Esophagus muscularis mucosa (tissue), 3 donors: ENCODE data around the gene SLC6A3.

ENCODE experiments used
- POLR2A ChIP-seq: fragments of 450-650 bp; IDR thresholded peaks from one replicate; pipeline ENCODE4 v1.6.1; 2017; ENCODE audit warnings: antibody characterized with exemption, moderate library complexity, mild to moderate bottlenecking, low read depth
- TF ChIP-seq, protein P1 (sequence below), 3 experiments: fragments of 200-600 bp in 2 of 3; fragments of 450-650 bp in 1 of 3; sonication (generic) in 2 of 3; IDR thresholded peaks; one replicate each; pipeline ENCODE4 v1.5.1; 2017 to 2019; ENCODE audit warnings: antibody characterized with exemption in 3 of 3, mild to moderate bottlenecking in 2 of 3, moderate library complexity in 1 of 3

DNA sequence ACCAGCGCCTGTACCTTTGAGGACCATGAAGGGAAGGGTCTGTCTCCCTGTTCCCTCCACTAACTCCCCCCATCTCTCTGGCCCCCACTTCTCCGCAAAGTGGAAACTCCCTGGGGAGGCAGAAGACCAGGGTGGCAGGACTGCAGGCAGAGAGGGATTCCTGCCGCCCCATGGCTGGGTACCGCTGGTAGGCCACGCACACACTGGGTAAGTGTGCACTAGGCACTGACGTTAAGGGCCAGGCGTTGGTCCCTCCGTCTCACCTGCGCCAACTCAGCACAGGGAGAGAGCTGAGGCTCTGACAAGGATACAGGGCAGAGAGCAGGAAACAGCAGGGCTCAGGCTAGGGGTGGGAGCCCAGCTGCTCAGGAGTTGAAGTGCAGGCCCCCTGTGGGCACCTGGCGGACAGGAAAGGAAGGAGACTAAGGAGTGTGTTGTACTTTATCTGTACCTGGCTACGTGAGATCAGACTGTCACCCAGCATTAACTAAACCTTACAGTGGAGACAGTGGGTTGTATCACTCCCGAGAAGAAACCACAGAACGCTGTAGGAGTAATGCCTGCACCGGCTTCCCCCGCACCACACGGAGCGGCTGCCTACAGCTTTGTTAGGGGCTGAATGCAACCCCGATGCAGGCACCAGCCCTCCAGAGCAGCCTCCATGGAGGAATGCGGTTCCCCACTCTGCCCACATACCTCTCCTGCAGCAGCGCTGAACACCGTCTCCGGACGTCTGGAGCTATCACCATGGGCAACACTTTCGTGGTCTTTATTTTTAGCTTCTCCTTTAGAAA is 66.2 kb downstream of the SLC6A3 start:
- TF ChIP-seq, protein P1, sequence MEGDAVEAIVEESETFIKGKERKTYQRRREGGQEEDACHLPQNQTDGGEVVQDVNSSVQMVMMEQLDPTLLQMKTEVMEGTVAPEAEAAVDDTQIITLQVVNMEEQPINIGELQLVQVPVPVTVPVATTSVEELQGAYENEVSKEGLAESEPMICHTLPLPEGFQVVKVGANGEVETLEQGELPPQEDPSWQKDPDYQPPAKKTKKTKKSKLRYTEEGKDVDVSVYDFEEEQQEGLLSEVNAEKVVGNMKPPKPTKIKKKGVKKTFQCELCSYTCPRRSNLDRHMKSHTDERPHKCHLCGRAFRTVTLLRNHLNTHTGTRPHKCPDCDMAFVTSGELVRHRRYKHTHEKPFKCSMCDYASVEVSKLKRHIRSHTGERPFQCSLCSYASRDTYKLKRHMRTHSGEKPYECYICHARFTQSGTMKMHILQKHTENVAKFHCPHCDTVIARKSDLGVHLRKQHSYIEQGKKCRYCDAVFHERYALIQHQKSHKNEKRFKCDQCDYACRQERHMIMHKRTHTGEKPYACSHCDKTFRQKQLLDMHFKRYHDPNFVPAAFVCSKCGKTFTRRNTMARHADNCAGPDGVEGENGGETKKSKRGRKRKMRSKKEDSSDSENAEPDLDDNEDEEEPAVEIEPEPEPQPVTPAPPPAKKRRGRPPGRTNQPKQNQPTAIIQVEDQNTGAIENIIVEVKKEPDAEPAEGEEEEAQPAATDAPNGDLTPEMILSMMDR (IDR thresholded peaks at IDR 0.05) = no peak
- TF ChIP-seq POLR2A = no peak
